ENCODE data around the gene CCDC171. TPM values are rescaled to one million over a fixed set of nuclear protein-coding genes. Genes with fewer than 3 reads are reported as not detected.

Gene CCDC171
- total and polyA plus RNA-seq, 10 of the 15 experiments (the other 5 are each of a cell fraction or from before 2014, with no cell fraction given) = 1.00 to 7.2 (median 2.8) TPM

- no peak for TF ChIP-seq MYB (IDR thresholded peaks at IDR 0.05; ENCODE audit: borderline replicate concordance, low read depth, low read length)
- TF ChIP-seq SIN3A (IDR thresholded peaks at IDR 0.05; ENCODE audit: low read depth, low read length) = no peak
- no peak for TF ChIP-seq SIX5 (IDR thresholded peaks at IDR 0.05; ENCODE audit: low read depth, low read length, severe bottlenecking)
- TF ChIP-seq SPI1 (IDR thresholded peaks at IDR 0.05; ENCODE audit: borderline replicate concordance, insufficient read depth, low read depth, low read length) = no peak
- no peak for TF ChIP-seq IRF5 (IDR thresholded peaks at IDR 0.05; ENCODE audit: borderline replicate concordance)
- TF ChIP-seq PAX5 (IDR thresholded peaks at IDR 0.05; ENCODE audit: borderline replicate concordance, low read depth, low read length) = no peak
- TF ChIP-seq REST (IDR thresholded peaks at IDR 0.05; ENCODE audit: low read depth, low read length) = no peak
- Histone ChIP-seq H3K4me3 (no peak overlapping the region), H3K36me3 (ENCODE audit: control insufficient read depth in 2 of 2, insufficient read depth in 2 of 2, low read length in 1 of 2) (no peaks in the 10 kb centered on the region), H3K4me2 (ENCODE audit: control insufficient read depth, insufficient read depth) (no peak overlapping the region), H3K27me3 (replicated peaks in 1 of 2; ENCODE audit: control insufficient read depth in 2 of 2, insufficient read depth in 2 of 2, low read length in 1 of 2) (no peaks in the 10 kb centered on the region), H3K79me2 (ENCODE audit: control insufficient read depth, insufficient read depth, low read length) (no peaks in the 10 kb centered on the region), H2AFZ (ENCODE audit: control insufficient read depth, low read depth, low read length) (no peak overlapping the region), H3K27ac (ENCODE audit: control insufficient read depth, insufficient read depth) (no peak overlapping the region), H4K20me1 (ENCODE audit: control insufficient read depth, insufficient read depth) (no peaks in the 10 kb centered on the region), H3K9ac (ENCODE audit: control insufficient read depth, insufficient read depth, low read length) (no peak overlapping the region), H3K9me3 (replicated peaks; ENCODE audit: control insufficient read depth, insufficient read depth, low read length) (no peaks in the 10 kb centered on the region), H3K4me1 (ENCODE audit: control insufficient read depth, insufficient read depth, low read length) (no peaks in the 10 kb centered on the region)
- POLR2A ChIA-PET = no interaction called here
- FAIRE-seq (no peak), ATAC-seq (no peak), DNase-seq (ENCODE audit: low read depth, low spot score) (no peak)
- no TSS peak for BruUV-seq (replicated peaks)
- CTCF ChIA-PET = interaction anchor here (0.6 kb wide), 1 partner anchor 14 kb away, joined by 3 read pairs; no protein-coding TSS in a partner anchor
- SMC1A ChIA-PET (ENCODE audit: uncharacterized antibody, unreplicated experiment) = interaction anchor here (1.9 kb wide), 1 partner anchor 9 kb away, joined by 6 read pairs; the partner anchor contains the start of gene PSIP1
- intact Hi-C loops (cut with micrococcal nuclease; ENCODE audit: unreplicated experiment) = no loop called here
- WGBS (ENCODE audit: insufficient coverage, insufficient replicate concordance, low lambda C conversion rate, missing lambda C conversion rate) = 98% methylated on average over 2 of the region's 2 CpGs
- in situ Hi-C loops (cut with MboI) = no loop called here
- RAD21 ChIA-PET (ENCODE audit: unreplicated experiment) = no interaction called here
These were observed 33.0 kb upstream of the CCDC171 start for GRCh38 chr9:15519831-15520230.

Measured in GM12878 (cell line).